ENCODE results near the gene RCCD1.

Gene RCCD1

DNA sequence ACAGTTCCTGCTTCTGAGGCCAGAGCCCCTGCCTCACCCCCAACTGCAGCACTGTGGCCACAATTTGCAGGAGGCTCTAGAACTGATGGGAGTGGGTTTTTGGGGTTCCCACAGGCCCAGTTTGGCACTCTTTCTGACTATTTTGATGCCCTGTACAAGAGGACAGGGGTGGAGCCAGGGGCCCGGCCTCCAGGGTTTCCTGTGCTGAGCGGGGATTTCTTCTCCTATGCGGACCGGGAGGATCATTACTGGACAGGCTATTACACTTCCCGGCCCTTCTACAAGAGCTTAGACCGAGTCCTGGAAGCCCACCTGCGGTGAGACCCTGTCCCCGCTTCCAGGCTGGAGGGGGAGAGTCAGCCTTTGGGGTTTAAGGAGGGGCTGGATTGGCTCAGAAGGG lies 44.7 kb upstream of the RCCD1 start:
- TF ChIP-seq, protein P1, sequence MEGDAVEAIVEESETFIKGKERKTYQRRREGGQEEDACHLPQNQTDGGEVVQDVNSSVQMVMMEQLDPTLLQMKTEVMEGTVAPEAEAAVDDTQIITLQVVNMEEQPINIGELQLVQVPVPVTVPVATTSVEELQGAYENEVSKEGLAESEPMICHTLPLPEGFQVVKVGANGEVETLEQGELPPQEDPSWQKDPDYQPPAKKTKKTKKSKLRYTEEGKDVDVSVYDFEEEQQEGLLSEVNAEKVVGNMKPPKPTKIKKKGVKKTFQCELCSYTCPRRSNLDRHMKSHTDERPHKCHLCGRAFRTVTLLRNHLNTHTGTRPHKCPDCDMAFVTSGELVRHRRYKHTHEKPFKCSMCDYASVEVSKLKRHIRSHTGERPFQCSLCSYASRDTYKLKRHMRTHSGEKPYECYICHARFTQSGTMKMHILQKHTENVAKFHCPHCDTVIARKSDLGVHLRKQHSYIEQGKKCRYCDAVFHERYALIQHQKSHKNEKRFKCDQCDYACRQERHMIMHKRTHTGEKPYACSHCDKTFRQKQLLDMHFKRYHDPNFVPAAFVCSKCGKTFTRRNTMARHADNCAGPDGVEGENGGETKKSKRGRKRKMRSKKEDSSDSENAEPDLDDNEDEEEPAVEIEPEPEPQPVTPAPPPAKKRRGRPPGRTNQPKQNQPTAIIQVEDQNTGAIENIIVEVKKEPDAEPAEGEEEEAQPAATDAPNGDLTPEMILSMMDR (IDR thresholded peaks at IDR 0.05; ENCODE audit: low read depth, low read length, missing control alignments): no peak
- H3K4me3 ChIP-seq (replicated peaks; ENCODE audit: low read depth, low read length): no peak overlapping the region
- no peak for DNase-seq (ENCODE audit: extremely low read depth, low read depth)

DNA sequence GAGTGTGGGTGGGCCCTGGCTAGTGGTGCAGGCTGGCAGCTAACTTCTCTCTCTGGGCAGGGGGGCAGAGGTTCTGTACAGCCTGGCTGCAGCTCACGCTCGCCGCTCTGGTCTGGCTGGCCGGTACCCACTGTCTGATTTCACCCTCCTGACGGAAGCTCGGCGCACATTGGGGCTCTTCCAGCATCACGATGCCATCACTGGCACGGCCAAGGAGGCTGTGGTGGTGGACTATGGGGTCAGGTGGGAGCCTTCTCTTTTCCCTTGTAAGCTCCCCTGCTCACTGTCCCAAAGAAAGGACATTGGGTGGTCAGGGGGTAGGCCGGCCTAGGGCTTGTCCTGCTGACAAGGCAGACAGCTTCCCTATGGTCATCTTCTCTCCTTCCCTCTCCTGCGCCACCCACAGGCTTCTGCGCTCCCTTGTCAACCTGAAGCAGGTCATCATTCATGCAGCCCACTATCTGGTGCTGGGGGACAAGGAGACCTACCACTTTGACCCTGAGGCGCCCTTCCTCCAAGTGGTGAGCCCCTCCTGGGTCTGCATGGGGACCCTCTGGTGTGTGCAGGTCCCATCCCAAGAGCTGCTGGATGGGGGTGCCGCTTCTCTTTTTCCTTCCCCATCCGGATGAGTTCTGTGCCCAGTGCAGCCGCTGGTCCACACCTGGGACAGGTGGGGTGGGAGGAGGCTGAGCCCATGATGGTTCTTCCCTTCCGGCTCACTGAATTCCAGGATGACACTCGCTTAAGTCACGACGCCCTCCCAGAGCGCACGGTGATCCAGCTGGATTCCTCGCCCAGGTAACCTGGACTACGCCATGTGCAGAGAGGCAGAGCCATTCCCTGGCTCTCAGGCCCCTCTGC lies 44.0 kb upstream of the RCCD1 start:
- DNase-seq (ENCODE audit: extremely low read depth, low read depth): no peak
- no peak overlapping the region for H3K4me3 ChIP-seq (replicated peaks; ENCODE audit: low read depth, low read length)
- TF ChIP-seq, protein P1 (IDR thresholded peaks at IDR 0.05; ENCODE audit: low read depth, low read length, missing control alignments): no peak

GRCh38 chr15:90911302-90911623 lies 43.4 kb upstream of the RCCD1 start:
- TF ChIP-seq, protein P1 (IDR thresholded peaks at IDR 0.05; ENCODE audit: low read depth, low read length, missing control alignments): no peak
- DNase-seq (ENCODE audit: extremely low read depth, low read depth): no peak
- no peak overlapping the region for H3K4me3 ChIP-seq (replicated peaks; ENCODE audit: low read depth, low read length)

- no peak overlapping the region for H3K4me3 ChIP-seq (replicated peaks; ENCODE audit: low read depth, low read length)
- TF ChIP-seq, protein P1 (IDR thresholded peaks at IDR 0.05; ENCODE audit: low read depth, low read length, missing control alignments): no peak
- no peak for DNase-seq (ENCODE audit: extremely low read depth, low read depth)
Measured at GRCh38 chr15:90911906-90912769, 42.5 kb upstream of the RCCD1 start.

- TF ChIP-seq, protein P1 (IDR thresholded peaks at IDR 0.05; ENCODE audit: low read depth, low read length, missing control alignments): no peak
- H3K4me3 ChIP-seq (replicated peaks; ENCODE audit: low read depth, low read length): no peak overlapping the region
- DNase-seq (ENCODE audit: extremely low read depth, low read depth): no peak
Measured at GRCh38 chr15:90912770-90913075, 42.0 kb upstream of the RCCD1 start.

- H3K4me3 ChIP-seq (replicated peaks; ENCODE audit: low read depth, low read length): no peak overlapping the region
- TF ChIP-seq, protein P1 (IDR thresholded peaks at IDR 0.05; ENCODE audit: low read depth, low read length, missing control alignments): no peak
- no peak for DNase-seq (ENCODE audit: extremely low read depth, low read depth)
Measured at GRCh38 chr15:90913398-90913944, 41.2 kb upstream of the RCCD1 start.
